Esophagus muscularis mucosa (tissue), 4 donors: ENCODE data around the gene GADD45GIP1. TPM values are rescaled to one million over a fixed set of nuclear protein-coding genes. Genes with fewer than 3 reads are reported as not detected.

Source experiments
- DNase-seq: peaks from one replicate; pipeline ENCODE4 v3.0.0-alpha.2; 2017; ENCODE audit errors: extremely low spot score
- H3K27ac ChIP-seq, 4 donors: fragments of 200-600 bp; sonication (generic); replicated peaks in 1 of 4; 1 replicate in 3 of 4; 2 replicates in 1 of 4; pipeline ENCODE4 v1.5.1; 2016 to 2019; ENCODE audit warnings: mild to moderate bottlenecking in 1 of 4
- H3K27me3 ChIP-seq, 4 donors: fragments of 200-600 bp; sonication (generic); one replicate each; pipeline versions ENCODE4 v1.5.1 to v1.6.0; 2016 to 2019
- H3K36me3 ChIP-seq, 4 donors: fragments of 200-600 bp; sonication (generic); one replicate each; pipeline ENCODE4 v1.5.1; 2016 to 2019
- H3K4me1 ChIP-seq, 4 donors: fragments of 200-600 bp; sonication (generic); one replicate each; pipeline ENCODE4 v1.5.1; 2016 to 2019
- H3K4me3 ChIP-seq, 4 donors: fragments of 200-600 bp; sonication (generic); 1 replicate in 2 of 4; 2 replicates in 2 of 4; pipeline ENCODE4 v1.5.1; 2016 to 2019; ENCODE audit warnings: mild to moderate bottlenecking in 4 of 4, moderate library complexity in 1 of 4
- H3K9me3 ChIP-seq, 4 donors: fragments of 200-600 bp; sonication (generic); 1 replicate in 3 of 4; 2 replicates in 1 of 4; pipeline ENCODE4 v1.5.1; 2016 to 2019
- CTCF ChIP-seq, 3 experiments: fragments of 200-600 bp in 2 of 3; fragments of 450-650 bp in 1 of 3; sonication (generic) in 2 of 3; IDR thresholded peaks; one replicate each; pipeline ENCODE4 v1.5.1; 2017 to 2019; ENCODE audit warnings: antibody characterized with exemption in 3 of 3, mild to moderate bottlenecking in 2 of 3, moderate library complexity in 1 of 3
- EP300 ChIP-seq: sonication (generic); formaldehyde crosslinking; IDR thresholded peaks from one replicate; pipeline ENCODE4 v1.6.1; 2017; ENCODE audit warnings: antibody characterized with exemption
- POLR2A ChIP-seq: fragments of 450-650 bp; IDR thresholded peaks from one replicate; pipeline ENCODE4 v1.6.1; 2017; ENCODE audit warnings: antibody characterized with exemption, moderate library complexity, mild to moderate bottlenecking, low read depth
- POLR2AphosphoS5 ChIP-seq, 2 donors: sonication (generic); formaldehyde crosslinking; IDR thresholded peaks; one replicate each; pipeline ENCODE4 v1.6.1; 2017; ENCODE audit warnings: antibody characterized with exemption in 2 of 2
- WGBS: methylation state at CpG from one replicate; pipeline ENCODE4 v1.1.5; 2018; 5-methylcytosine and 5-hydroxymethylcytosine counted together
- intact Hi-C: fragments of 100-400 bp; cut with DNase I; formaldehyde crosslinking; loops from one replicate; pipeline ENCODE4 v1.15.1; 2023
- total RNA-seq, 4 donors: library from RNA; depleted of rRNA; stranded (reverse); fragments of >200 nt; gene quantifications; one replicate each; pipeline versions ENCODE4 v1.1.0 to v1.2.1, GENCODE V29; 2016

Gene GADD45GIP1
- total RNA-seq, 4 donors from 2014 or later = 33.0 to 60.1 (median 49.3) TPM

- H3K4me1 ChIP-seq = peaks cover 17 to 44% (median 43%) of the 10 kb centered on the region in 4 donors
- H3K9me3 ChIP-seq = no peaks in the 10 kb centered on the region
- no peaks in the 10 kb centered on the region for H3K27me3 ChIP-seq
- intact Hi-C loops = no loop called here
- TF ChIP-seq POLR2A (no peak), POLR2AphosphoS5 (IDR thresholded peaks at IDR 0.05) (peak; percentile 15 to 61), CTCF (IDR thresholded peaks at IDR 0.05) (no peak), EP300 (no peak)
- WGBS = 17% methylated on average over 23 of the region's 84 CpGs
- DNase-seq = no peak
- H3K4me3 ChIP-seq = peak within 1 kb of the TSS; percentile 74 to 92 (median 78)
- H3K36me3 ChIP-seq = peaks cover 0 to 14% (median 10%) of the 10 kb centered on the region in 4 donors
- H3K27ac ChIP-seq = peak within 1 kb of the TSS; percentile 88 to 98 (median 97)
Measured at GRCh38 chr19:12994701-12995595, 37.9 kb upstream of the GADD45GIP1 start, which contains the start of gene NFIX. Gene NFIX, plus strand, starts transcription at chr19:12995475. Its CDS starts 363 bp downstream, at chr19:12995838.

- H3K4me1 ChIP-seq = peaks cover 13 to 30% (median 29%) of the 10 kb centered on the region in 4 donors
- intact Hi-C loops = no loop called here
- peaks cover 0 to 2% (median under 1%) of the 10 kb centered on the region in 4 donors for H3K36me3 ChIP-seq
- no peaks in the 10 kb centered on the region for H3K9me3 ChIP-seq
- H3K4me3 ChIP-seq = no peak overlapping the region
- no peak for DNase-seq
- no peaks in the 10 kb centered on the region for H3K27me3 ChIP-seq
- H3K27ac ChIP-seq = peak overlapping the region in 2 of 4 donors; percentile 19 to 31
- 86% methylated on average over 7 of the region's 7 CpGs for WGBS
- TF ChIP-seq POLR2AphosphoS5 (IDR thresholded peaks at IDR 0.05) (no peak), POLR2A (no peak), EP300 (no peak), CTCF (IDR thresholded peaks at IDR 0.05) (no peak)
Measured at GRCh38 chr19:12993562-12993961, 36.5 kb upstream of the GADD45GIP1 start.

GRCh38 chr19:12992729-12993128 lies 35.7 kb upstream of the GADD45GIP1 start:
- intact Hi-C loops = no loop called here
- peaks cover 12 to 22% (median 20%) of the 10 kb centered on the region in 4 donors for H3K4me1 ChIP-seq
- no peaks in the 10 kb centered on the region for H3K36me3 ChIP-seq
- no peak overlapping the region for H3K27ac ChIP-seq
- no peaks in the 10 kb centered on the region for H3K9me3 ChIP-seq
- DNase-seq = no peak
- WGBS = 97% methylated on average over 11 of the region's 11 CpGs
- H3K27me3 ChIP-seq = no peaks in the 10 kb centered on the region
- no peak overlapping the region for H3K4me3 ChIP-seq
- TF ChIP-seq POLR2A = no peak
- no peak for TF ChIP-seq CTCF (IDR thresholded peaks at IDR 0.05)
- TF ChIP-seq POLR2AphosphoS5 (IDR thresholded peaks at IDR 0.05) = no peak
- TF ChIP-seq EP300 = no peak

GRCh38 chr19:12991296-12991695 lies 34.3 kb upstream of the GADD45GIP1 start:
- Histone ChIP-seq H3K36me3 (no peaks in the 10 kb centered on the region), H3K4me1 (peaks cover 0 to 8% (median 7%) of the 10 kb centered on the region in 4 donors), H3K27me3 (no peaks in the 10 kb centered on the region), H3K9me3 (no peaks in the 10 kb centered on the region), H3K4me3 (no peak overlapping the region), H3K27ac (no peak overlapping the region)
- TF ChIP-seq POLR2AphosphoS5 (IDR thresholded peaks at IDR 0.05) (no peak), POLR2A (no peak), EP300 (no peak), CTCF (IDR thresholded peaks at IDR 0.05) (no peak)
- intact Hi-C loops = no loop called here
- 89% methylated on average over 5 of the region's 5 CpGs for WGBS
- DNase-seq = no peak
